ENCODE measurements around the gene GSTM3.
A peak's percentile ranks its signal among the peaks of the same experiment; 100 is the strongest.
"Not testable (repeated sequence)": the region's sequence is repeated elsewhere in the genome, so short reads cannot be mapped to it uniquely, and the experiment has no call there.

The GSTM3 gene

GRCh38 chr1:109773900-109774485 lies 33.2 kb upstream of the GSTM3 start:
- DNase-seq: no peak

GRCh38 chr1:109773203-109773899 lies 32.5 kb upstream of the GSTM3 start:
- peak; percentile 79 for DNase-seq

- no peak for DNase-seq
Observed at GRCh38 chr1:109772658-109773202, 31.9 kb upstream of the GSTM3 start.

GRCh38 chr1:109771712-109772657 lies 31.1 kb upstream of the GSTM3 start:
- DNase-seq: no peak

- no peak for DNase-seq
Observed at GRCh38 chr1:109770331-109771095, 29.7 kb upstream of the GSTM3 start.

- DNase-seq: no peak
Observed at GRCh38 chr1:109769330-109770078, 28.7 kb upstream of the GSTM3 start.

- DNase-seq: no peak
Observed at GRCh38 chr1:109768820-109769219, 28.0 kb upstream of the GSTM3 start.

- DNase-seq: no peak
Observed at GRCh38 chr1:109768335-109768650, 27.5 kb upstream of the GSTM3 start.

GRCh38 chr1:109767637-109768334 lies 26.9 kb upstream of the GSTM3 start:
- no peak for DNase-seq

GRCh38 chr1:109766991-109767636 lies 26.3 kb upstream of the GSTM3 start:
- not testable (repeated sequence) for DNase-seq

GRCh38 chr1:109765896-109766615 lies 25.2 kb upstream of the GSTM3 start:
- DNase-seq: no peak

GRCh38 chr1:109765483-109765815 lies 24.6 kb upstream of the GSTM3 start:
- DNase-seq: no peak

GRCh38 chr1:109764561-109765482 lies 24.0 kb upstream of the GSTM3 start:
- DNase-seq: no peak

- DNase-seq: no peak
Observed at GRCh38 chr1:109763646-109764415, 23.0 kb upstream of the GSTM3 start, which contains the start of gene EPS8L3. Gene EPS8L3, minus strand, starts transcription at chr1:109763923. Its CDS starts 2,174 bp downstream, at chr1:109761749.

GRCh38 chr1:109762821-109763645 lies 22.2 kb upstream of the GSTM3 start:
- DNase-seq: no peak

- no peak for DNase-seq
Observed at GRCh38 chr1:109762039-109762585, 21.3 kb upstream of the GSTM3 start.
